NCI-H345 (cell line): ENCODE measurements around the gene METTL24.

Experiments
- DNase-seq: peaks from one replicate; lab custom pipeline; 2025; lab: John Stamatoyannopoulos, UW

The METTL24 gene

DNA sequence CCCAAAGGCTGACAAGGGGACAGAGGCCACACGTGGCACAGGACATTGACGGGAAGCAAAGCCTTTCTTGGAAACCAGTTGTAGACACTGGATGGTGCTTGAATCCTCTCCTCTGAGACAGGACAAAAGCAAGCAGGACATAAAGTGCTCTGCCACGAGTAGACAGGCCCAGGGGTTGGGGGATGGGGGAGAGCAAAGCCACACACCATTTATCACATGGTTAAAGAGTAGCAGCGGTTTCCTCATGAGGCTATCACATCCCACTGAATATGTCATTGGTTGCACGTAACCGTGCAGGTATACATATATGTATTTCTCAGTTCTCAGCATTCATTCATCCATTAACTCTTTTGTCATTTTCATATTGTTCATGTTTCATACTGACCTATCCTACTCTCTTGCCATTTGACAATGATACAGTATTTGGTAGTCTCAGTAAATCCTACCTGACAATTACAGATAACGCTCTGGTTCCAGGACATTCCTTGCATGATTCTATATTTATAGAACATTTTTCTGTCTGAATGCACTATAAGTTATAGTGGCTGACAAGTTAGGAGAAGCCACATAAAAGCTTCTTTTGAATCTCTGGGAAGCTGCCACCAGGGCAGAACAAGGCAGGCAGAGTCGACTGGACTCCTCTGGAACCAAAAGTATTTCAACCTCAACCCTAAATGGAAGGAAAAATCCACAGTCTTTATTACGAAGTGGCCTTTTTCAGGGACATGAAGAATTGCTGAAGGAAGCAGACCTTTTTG, 23.5 kb downstream of the METTL24 start:
- no peak for DNase-seq

- no peak for DNase-seq
Observed at GRCh38 chr6:110332281-110332680, 25.9 kb downstream of the METTL24 start.

GRCh38 chr6:110331816-110332215, 26.3 kb downstream of the METTL24 start:
- DNase-seq, result no peak

- no peak for DNase-seq
Observed at GRCh38 chr6:110331390-110331789, 26.8 kb downstream of the METTL24 start.

DNA sequence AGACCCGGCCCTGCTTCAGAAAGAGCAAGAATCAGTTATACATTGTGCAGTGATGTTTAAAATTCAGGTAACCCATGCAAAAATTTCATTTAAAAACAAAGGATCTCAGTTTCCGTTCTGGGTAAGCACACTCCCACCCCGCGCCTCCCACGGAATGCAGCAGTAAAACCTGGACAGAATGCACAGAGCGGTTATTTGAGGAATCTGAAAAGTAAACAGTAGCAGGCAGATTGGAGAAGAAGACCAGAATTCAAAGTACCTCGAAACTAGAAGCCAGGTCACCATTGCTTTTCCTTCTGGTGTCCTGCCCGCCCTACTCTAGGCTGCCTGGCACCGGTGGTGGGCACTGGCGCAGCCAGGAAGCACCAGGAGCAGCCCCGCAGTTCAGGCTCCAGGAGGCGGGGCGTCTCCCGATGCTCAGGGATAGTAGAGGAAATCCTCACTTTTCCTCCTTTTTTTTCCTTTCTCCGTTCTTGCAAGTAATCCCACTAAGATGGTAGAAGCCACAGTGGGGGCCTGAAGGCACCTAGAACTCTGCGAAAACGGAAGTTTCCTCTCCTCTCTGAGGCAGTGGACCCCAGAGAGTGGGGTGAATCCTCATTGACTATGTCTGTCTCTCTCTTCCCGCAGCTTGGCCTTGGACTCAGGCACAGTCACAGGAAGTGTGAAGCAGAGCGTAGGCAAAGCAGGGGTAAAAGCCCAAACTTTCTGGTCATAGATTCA, 28.3 kb downstream of the METTL24 start:
- DNase-seq, result no peak

- DNase-seq, result no peak
Observed at GRCh38 chr6:110329348-110329713, 28.8 kb downstream of the METTL24 start.

DNA sequence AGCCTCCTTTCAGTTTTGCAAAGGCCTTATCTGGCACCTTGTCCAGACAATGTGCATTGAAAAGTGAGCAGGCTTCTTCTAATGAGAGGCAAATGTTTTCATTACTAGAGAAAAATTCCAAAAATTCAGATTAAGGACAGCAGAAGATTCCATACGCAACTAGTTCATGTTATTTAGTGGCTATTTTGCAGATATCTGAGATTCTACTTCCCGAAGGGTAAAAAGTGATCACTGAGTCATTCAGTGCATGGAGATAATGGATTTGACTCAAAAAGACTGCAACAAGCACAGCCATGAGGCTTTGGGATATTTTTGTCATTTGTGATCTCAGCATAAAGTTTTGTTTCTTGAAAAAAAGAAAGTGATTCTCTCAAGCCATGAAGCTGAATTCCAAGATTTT, 29.9 kb downstream of the METTL24 start:
- DNase-seq, result no peak

- no peak for DNase-seq
Observed at GRCh38 chr6:110327391-110327790, 30.8 kb downstream of the METTL24 start.

- no peak for DNase-seq
Observed at GRCh38 chr6:110326609-110327008, 31.5 kb downstream of the METTL24 start.

DNA sequence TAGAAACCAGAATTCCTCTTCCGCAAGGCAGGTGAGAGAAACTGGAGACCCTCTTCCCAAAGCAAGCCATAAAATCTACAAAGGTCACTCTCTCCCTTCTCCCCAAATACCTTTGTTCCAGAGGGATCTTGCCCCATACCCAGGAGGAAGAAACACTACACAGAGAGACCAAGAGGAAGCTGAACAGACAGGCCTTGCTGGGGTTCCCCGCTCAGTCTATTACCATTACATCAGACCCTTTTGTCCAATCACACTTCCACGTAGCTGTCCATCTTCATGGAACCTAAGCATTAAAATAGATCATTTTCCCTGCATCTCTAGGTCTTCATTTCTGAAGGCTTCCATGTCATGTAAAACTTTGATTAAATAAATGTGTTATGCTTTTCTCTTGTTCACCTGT, 32.1 kb downstream of the METTL24 start:
- DNase-seq, result no peak

DNA sequence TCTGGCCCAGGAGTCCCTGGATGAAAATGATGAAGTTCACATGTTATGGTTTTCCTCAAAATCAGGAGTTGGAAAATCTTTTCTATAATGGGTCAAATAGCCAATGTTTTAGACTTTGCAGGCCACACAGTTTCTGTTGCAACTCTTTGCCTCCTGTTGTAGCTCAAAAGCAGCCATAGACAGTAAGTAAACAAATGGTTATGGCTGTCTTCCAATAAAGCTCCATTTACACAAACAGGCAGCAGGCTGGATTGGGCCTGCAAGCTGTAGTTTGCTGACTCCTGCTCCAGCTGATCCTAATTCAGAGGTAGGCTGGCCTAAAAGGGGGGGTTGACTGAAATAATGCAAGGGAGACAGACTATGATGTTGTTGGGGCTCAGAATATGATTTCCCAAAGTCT, 33.0 kb downstream of the METTL24 start:
- peak; percentile 84 for DNase-seq

- DNase-seq, result no peak
Observed at GRCh38 chr6:110324548-110324947, 33.6 kb downstream of the METTL24 start.

GRCh38 chr6:110323258-110323657, 34.9 kb downstream of the METTL24 start:
- no peak for DNase-seq

- no peak for DNase-seq
Observed at GRCh38 chr6:110322874-110323242, 35.3 kb downstream of the METTL24 start.

- no peak for DNase-seq
Observed at GRCh38 chr6:110322151-110322873, 35.8 kb downstream of the METTL24 start.

GRCh38 chr6:110320307-110320706, 37.8 kb downstream of the METTL24 start:
- no peak for DNase-seq

- peak; percentile 29 for DNase-seq
Observed at GRCh38 chr6:110319843-110320242, 38.3 kb downstream of the METTL24 start.

DNA sequence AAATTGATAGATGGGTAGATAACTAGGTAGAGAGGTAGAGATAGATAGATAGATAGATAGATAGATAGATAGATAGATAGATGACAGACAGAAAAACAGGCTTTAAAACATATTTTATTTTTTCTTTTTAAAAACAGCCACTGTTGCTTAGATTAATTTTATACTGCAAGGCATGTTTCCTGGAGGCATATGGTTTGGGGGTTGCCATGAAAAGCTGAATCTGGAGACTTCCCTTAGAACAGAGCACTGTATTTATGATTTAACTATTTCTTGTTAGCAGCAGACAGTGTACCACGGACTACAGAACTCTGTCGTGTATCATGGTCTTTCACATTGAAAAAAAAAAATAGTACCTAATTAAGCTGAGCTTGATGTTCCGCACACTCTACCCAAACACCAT, 38.8 kb downstream of the METTL24 start:
- DNase-seq, result no peak

GRCh38 chr6:110318971-110319370, 39.2 kb downstream of the METTL24 start:
- no peak for DNase-seq

DNA sequence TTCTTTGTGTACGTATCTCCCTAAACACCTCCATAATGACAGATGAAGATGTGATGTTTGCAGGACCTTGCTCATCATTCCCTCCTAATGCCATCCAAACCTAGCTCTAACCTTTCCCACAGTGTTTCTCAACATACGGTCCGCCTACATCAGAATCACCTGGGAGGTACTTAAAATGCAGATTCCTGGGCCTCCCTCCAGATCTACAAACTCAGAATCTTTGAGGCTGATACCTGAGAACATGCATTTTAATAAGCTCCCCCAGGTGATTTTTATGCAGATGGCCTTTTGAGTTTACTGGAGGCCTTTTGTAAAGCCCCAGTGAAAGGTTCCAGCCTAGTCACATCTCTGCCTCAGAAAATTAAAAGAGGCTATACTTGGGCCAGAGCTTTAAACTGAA, 40.5 kb downstream of the METTL24 start:
- no peak for DNase-seq

- DNase-seq, result no peak
Observed at GRCh38 chr6:110317189-110317588, 41.0 kb downstream of the METTL24 start.

DNA sequence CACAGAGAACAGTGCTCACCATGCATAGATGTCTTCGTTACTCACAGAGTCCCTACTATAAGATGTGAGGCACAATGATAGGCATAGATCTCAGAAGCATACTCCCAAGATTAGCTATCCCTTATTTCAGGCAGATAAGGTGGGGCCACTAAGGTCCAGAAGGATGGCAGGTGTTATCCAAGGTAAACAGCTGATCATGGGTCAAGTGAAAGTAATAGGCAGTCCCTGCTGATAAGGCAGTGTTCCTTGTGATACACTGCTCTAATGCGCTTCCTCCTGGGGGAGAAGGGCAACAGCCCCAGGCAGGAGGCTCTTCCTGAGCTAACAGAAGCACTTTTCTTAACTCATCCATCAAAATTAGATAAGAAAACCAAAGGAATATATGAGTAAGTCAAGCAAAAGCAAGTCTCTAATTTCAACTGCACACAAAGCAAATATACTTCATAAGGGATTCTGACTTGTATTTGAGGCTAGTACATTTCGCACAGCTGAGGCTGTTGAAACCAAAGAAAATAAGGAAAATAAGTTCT, 42.2 kb downstream of the METTL24 start:
- no peak for DNase-seq
